Large intestine (tissue), 3 donors: ENCODE measurements around the gene RET. TPM values are rescaled to one million over a fixed set of nuclear protein-coding genes. Genes with fewer than 3 reads are reported as not detected.

Source experiments
- DNase-seq, 2 donors: peaks; one replicate each; pipeline versions ENCODE4 v3.0.0 to v3.0.0-alpha.2; 2013
- H3K27ac ChIP-seq: one replicate; pipeline ENCODE4 v1.5.1; 2013; ENCODE audit warnings: low read length
- H3K27me3 ChIP-seq: 2 replicates; pipeline ENCODE4 v1.6.1; 2013; ENCODE audit warnings: low read length; ENCODE audit not compliant: control insufficient read depth, insufficient read depth
- H3K36me3 ChIP-seq: 2 replicates; pipeline ENCODE4 v1.6.1; 2013; ENCODE audit warnings: low read length; ENCODE audit not compliant: control insufficient read depth, insufficient read depth
- H3K4me1 ChIP-seq: one replicate; pipeline ENCODE4 v1.6.1; 2013; ENCODE audit warnings: low read length; ENCODE audit not compliant: control insufficient read depth, insufficient read depth
- H3K4me3 ChIP-seq: one replicate; pipeline ENCODE4 v1.5.1; 2013; ENCODE audit warnings: low read length
- H3K9me3 ChIP-seq: one replicate; pipeline ENCODE4 v1.6.1; 2013; ENCODE audit warnings: mild to moderate bottlenecking, low read depth, low read length, moderate library complexity; ENCODE audit not compliant: control insufficient read depth
- WGBS: methylation state at CpG from one replicate; pipeline ENCODE4 v1.1.5; 2013; ENCODE audit warnings: low lambda C conversion rate; ENCODE audit not compliant: insufficient coverage; 5-methylcytosine and 5-hydroxymethylcytosine counted together
- polyA plus RNA-seq: library from polyadenylated mRNA; unstranded; fragments of 120-200 nt; gene quantifications from one replicate; pipeline ENCODE4 v1.2.1, GENCODE V29; 2013

The RET gene
- polyA plus RNA-seq, 1 donor: 20.1 TPM

DNA sequence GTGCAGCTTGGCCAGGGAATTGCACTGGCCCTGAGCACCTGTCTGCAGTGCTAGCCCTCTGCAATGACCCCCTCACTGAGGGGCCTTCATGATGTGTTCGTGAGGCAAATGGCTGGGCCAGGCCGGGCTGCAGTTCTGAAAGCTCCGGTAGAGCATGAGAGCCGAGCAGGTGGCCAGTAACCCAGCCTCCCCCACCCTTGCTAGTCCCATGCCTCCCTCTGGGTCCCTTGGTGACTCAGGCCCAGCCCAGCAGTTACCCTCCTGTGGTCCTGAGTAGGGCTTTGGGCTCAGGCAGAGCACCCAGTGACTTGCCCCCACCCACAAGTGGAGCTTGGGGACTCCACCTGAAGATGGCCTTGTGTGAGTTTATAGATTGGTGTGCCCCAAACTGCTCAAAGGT, 45.2 kb downstream of the RET start:
- Histone ChIP-seq H3K4me3 (no peak overlapping the region), H3K4me1 (no peaks in the 10 kb centered on the region), H3K36me3 (no peaks in the 10 kb centered on the region), H3K9me3 (no peaks in the 10 kb centered on the region), H3K27ac (no peak overlapping the region), H3K27me3 (no peaks in the 10 kb centered on the region)
- WGBS: no CpG with 5 or more reads among the region's 4 CpGs
- DNase-seq: no peak

DNA sequence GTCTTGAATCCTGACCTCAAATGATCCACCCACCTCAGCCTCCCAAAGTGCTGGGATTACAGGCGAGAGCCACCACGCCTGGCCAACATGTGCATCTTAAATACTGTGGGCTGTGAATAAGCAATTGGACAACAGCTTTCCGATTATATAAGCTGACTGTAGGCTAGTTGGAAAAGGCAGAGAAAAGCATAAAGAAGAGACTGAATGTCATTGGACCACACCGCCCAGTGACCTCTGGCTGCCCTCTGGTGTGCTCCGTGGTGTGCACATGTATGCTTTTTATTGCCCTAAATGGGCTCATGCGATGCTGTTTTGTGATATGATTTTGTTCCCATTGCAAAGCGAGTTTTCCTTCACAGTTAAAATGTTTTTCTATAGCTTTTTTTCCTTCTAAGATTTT, 46.0 kb downstream of the RET start:
- no peaks in the 10 kb centered on the region for H3K27me3 ChIP-seq
- no peak overlapping the region for H3K4me3 ChIP-seq
- H3K27ac ChIP-seq: no peak overlapping the region
- no peaks in the 10 kb centered on the region for H3K4me1 ChIP-seq
- H3K36me3 ChIP-seq: no peaks in the 10 kb centered on the region
- 46% methylated on average over 3 of the region's 7 CpGs for WGBS
- DNase-seq: no peak
- H3K9me3 ChIP-seq: no peaks in the 10 kb centered on the region

DNA sequence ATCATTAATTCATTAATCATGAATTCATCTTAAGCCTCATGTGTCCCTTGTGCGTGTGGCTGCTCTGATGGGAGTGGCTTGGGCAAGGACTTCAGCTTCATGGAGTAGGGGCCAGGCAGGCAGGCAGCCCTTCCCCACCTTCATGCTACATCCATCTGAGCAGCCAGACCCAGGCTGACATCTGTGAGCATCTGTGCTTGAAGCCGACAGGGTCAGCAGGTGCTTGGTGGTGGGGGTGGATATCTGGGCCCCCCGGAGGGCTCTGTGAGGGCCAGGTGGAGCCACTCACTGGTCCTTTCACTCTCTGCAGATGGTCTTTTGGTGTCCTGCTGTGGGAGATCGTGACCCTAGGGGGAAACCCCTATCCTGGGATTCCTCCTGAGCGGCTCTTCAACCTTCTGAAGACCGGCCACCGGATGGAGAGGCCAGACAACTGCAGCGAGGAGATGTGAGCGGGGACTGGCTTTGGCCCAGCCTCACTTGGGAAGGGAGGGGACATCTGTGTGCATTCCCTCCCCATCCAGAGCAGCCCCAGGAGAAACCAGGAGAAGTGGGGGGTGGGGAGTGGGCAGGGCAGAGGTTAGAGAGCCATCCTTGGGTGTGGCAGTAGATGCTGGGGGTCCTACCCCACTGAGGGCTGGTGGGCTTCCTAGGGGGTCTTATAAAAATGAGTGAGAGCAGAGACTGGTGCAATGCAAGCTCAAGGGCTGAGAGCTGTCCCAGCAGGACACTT, 46.7 kb downstream of the RET start:
- DNase-seq: no peak
- Histone ChIP-seq H3K27ac (no peak overlapping the region), H3K27me3 (no peaks in the 10 kb centered on the region), H3K4me1 (no peaks in the 10 kb centered on the region), H3K4me3 (no peak overlapping the region), H3K9me3 (no peaks in the 10 kb centered on the region), H3K36me3 (no peaks in the 10 kb centered on the region)
- WGBS: no CpG with 5 or more reads among the region's 9 CpGs

DNA sequence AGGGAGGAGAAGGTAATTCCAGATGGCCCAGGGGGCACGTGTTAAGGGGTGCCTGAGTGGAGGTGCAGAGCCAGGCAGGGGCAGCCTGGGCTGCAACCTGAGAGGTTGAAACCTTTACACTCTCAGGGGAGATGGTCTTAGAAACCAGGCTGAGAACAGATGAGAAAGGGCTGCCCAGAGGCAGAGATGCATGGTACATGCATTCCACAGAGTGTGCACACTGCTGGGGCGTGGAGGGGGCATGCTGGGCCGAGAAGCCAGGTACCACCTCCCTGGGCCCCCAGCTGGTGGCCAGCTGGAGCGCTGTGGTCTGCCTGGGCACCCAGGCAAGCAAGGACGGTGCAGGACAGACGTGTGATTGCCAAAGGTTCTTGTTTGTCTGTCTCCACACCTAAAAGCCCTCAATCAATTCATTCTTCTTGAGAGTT, 47.2 kb downstream of the RET start:
- no peaks in the 10 kb centered on the region for H3K9me3 ChIP-seq
- H3K36me3 ChIP-seq: no peaks in the 10 kb centered on the region
- H3K4me3 ChIP-seq: no peak overlapping the region
- no CpG with 5 or more reads among the region's 6 CpGs for WGBS
- no peak for DNase-seq
- H3K4me1 ChIP-seq: no peaks in the 10 kb centered on the region
- no peak overlapping the region for H3K27ac ChIP-seq
- H3K27me3 ChIP-seq: no peaks in the 10 kb centered on the region

DNA sequence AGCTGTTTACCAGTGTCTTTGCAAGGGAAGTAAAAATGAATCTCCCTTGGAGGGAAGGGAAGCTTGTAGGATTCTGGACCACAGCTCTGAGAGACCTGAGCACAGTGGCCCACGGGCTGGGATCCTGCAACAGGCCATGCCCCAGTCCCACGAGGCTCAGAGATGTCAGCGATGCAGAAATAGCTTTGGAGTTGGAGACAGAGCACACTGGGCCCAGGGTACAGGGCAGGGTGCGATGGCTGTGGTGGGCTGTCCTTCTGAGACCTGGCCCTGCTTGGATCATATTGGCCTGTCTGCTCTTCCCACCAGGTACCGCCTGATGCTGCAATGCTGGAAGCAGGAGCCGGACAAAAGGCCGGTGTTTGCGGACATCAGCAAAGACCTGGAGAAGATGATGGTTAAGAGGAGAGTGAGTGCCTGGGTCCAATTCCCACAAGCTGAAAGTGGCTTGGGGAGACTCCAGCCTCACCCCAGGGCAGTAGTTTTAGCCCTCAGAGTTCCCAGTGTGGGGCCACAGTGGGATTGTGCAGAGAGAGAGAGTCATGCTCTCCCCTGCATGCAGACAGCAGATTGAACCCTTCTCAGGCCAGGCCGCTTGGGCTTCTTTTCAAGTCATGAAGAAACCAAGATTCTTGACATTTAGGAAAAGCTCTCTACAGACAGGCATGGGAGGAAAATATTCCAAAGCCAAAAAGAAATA, 47.9 kb downstream of the RET start:
- no peaks in the 10 kb centered on the region for H3K36me3 ChIP-seq
- no CpG with 5 or more reads among the region's 9 CpGs for WGBS
- H3K9me3 ChIP-seq: no peaks in the 10 kb centered on the region
- no peak overlapping the region for H3K27ac ChIP-seq
- H3K27me3 ChIP-seq: peaks cover 2% of the 10 kb centered on the region
- no peak for DNase-seq
- H3K4me3 ChIP-seq: no peak overlapping the region
- H3K4me1 ChIP-seq: no peaks in the 10 kb centered on the region

DNA sequence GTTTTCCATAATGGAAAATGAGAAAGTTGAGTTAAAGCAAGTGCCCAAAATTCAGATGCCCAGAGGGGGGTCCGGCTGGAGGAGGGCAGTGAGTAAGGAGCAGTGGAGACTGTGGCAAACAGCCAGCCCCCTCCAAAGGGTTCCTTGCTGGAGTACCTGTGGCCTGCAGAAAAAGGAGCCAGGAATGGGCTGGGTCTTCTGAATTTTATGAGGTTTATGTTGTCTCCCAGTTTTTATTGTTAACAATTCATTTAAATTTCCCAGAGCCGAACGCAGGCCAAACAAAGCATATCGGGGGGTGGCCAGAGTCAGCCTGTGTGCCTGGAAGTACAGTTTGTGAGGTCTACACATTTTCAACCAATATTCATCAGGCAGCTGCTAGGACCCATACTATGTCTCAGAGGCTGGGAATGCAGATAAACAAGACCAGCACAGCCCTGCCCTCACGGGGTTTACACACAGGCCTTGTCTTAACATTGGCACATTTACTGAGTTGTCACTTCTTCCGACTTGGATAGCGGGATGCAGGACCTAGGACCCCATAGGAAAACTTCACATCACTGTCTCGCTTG, 48.5 kb downstream of the RET start:
- DNase-seq: no peak
- Histone ChIP-seq H3K4me1 (no peaks in the 10 kb centered on the region), H3K27me3 (peaks cover 2% of the 10 kb centered on the region), H3K27ac (no peak overlapping the region), H3K9me3 (no peaks in the 10 kb centered on the region), H3K4me3 (no peak overlapping the region), H3K36me3 (no peaks in the 10 kb centered on the region)
- no CpG with 5 or more reads among the region's 8 CpGs for WGBS

DNA sequence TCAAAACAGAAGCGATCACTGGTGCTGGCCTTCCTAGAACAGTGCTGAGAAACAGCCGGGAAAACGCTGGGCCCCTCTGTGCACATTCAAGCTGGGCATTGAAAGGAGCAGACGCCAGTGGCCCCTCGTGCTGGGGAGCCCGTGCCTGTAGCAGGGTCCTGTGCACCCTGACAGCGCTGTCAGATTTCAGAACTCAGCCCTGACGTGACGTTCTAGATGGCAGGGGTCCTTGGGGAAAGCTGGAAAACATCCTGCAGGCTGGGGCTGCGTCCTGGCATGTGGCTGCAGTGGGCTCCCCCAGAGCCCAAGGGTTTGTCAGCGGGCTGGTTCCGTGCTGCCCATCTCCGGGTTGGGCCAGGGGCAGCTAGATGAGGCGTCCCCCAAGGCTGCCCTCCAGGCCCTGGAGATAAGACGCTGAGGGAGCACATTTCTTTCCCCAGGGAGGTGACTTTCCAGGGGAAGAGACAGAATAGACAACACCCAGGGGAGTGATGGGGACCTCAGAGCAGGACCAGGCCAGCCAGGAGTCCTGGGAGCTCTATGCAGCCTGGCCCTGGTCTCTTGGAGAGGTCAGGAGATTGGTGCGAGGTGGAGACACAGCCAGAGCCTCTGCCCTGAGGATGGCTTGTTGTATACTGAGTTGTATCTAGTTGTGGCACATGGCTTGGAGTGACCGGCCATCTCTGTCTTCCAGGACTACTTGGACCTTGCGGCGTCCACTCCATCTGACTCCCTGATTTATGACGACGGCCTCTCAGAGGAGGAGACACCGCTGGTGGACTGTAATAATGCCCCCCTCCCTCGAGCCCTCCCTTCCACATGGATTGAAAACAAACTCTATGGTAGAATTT, 49.2 kb downstream of the RET start:
- Histone ChIP-seq H3K4me3 (no peak overlapping the region), H3K27me3 (peaks cover 2% of the 10 kb centered on the region), H3K9me3 (no peaks in the 10 kb centered on the region), H3K4me1 (no peaks in the 10 kb centered on the region), H3K27ac (no peak overlapping the region), H3K36me3 (no peaks in the 10 kb centered on the region)
- no peak for DNase-seq
- no CpG with 5 or more reads among the region's 23 CpGs for WGBS

DNA sequence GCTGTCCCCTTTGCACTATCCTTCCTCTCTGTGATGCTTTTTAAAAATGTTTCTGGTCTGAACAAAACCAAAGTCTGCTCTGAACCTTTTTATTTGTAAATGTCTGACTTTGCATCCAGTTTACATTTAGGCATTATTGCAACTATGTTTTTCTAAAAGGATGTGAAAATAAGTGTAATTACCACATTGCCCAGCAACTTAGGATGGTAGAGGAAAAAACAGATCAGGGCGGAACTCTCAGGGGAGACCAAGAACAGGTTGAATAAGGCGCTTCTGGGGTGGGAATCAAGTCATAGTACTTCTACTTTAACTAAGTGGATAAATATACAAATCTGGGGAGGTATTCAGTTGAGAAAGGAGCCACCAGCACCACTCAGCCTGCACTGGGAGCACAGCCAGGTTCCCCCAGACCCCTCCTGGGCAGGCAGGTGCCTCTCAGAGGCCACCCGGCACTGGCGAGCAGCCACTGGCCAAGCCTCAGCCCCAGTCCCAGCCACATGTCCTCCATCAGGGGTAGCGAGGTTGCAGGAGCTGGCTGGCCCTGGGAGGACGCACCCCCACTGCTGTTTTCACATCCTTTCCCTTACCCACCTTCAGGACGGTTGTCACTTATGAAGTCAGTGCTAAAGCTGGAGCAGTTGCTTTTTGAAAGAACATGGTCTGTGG, 50.0 kb downstream of the RET start:
- no peaks in the 10 kb centered on the region for H3K36me3 ChIP-seq
- peaks cover 3% of the 10 kb centered on the region for H3K4me1 ChIP-seq
- DNase-seq: no peak
- WGBS: 100% methylated on average over 1 of the region's 7 CpGs
- H3K9me3 ChIP-seq: no peaks in the 10 kb centered on the region
- no peak overlapping the region for H3K27ac ChIP-seq
- H3K4me3 ChIP-seq: no peak overlapping the region
- peaks cover 2% of the 10 kb centered on the region for H3K27me3 ChIP-seq

DNA sequence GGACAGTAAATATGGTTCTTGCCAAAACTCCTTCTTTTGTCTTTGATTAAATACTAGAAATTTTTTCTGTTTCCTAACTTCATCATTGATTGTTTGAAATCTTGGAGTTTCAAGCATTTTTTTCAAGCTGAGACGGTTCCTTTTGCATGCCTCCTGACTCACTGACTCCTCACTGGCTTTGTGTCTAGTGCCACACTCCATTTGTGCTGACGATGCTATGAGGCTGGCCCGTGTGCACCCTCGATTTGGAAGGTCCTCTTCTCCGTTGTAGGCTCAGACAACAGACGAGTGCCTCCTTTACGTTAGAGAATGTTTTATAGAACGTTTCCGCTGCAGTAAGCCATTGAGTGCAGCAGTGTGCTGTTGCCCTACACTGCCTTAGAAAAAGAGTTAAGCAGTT, 50.6 kb downstream of the RET start:
- peaks cover 7% of the 10 kb centered on the region for H3K4me1 ChIP-seq
- H3K9me3 ChIP-seq: no peaks in the 10 kb centered on the region
- WGBS: no CpG with 5 or more reads among the region's 9 CpGs
- no peak overlapping the region for H3K27ac ChIP-seq
- H3K36me3 ChIP-seq: no peaks in the 10 kb centered on the region
- no peak overlapping the region for H3K4me3 ChIP-seq
- DNase-seq: no peak
- H3K27me3 ChIP-seq: peaks cover 2% of the 10 kb centered on the region

DNA sequence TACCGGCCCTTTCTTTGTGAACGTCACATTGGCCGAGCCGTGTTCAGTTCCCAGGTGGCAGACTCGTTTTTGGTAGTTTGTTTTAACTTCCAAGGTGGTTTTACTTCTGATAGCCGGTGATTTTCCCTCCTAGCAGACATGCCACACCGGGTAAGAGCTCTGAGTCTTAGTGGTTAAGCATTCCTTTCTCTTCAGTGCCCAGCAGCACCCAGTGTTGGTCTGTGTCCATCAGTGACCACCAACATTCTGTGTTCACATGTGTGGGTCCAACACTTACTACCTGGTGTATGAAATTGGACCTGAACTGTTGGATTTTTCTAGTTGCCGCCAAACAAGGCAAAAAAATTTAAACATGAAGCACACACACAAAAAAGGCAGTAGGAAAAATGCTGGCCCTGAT, 51.5 kb downstream of the RET start:
- H3K27ac ChIP-seq: no peak overlapping the region

More for the DNA sequence above, 51.5 kb downstream of the RET start:
- WGBS: no CpG with 5 or more reads among the region's 8 CpGs
- Histone ChIP-seq H3K4me1 (peaks cover 7% of the 10 kb centered on the region), H3K36me3 (no peaks in the 10 kb centered on the region), H3K4me3 (no peak overlapping the region), H3K9me3 (no peaks in the 10 kb centered on the region), H3K27me3 (peaks cover 2% of the 10 kb centered on the region)
- DNase-seq: no peak
